GM18861 (cell line): ENCODE measurements around the gene ALG1L2.
"Not testable (repeated sequence)": the region's sequence is repeated elsewhere in the genome, so short reads cannot be mapped to it uniquely, and the experiment has no call there.

ENCODE experiments used
- ATAC-seq: cut with Tn5 transposase; IDR thresholded peaks from one replicate; pipeline ENCODE4 v1.9.1; 2021; ENCODE audit not compliant: unreplicated experiment

The ALG1L2 gene

GRCh38 chr3:130093741-130094391 is 12.2 kb downstream of the ALG1L2 start:
- ATAC-seq, result peak; percentile 46

GRCh38 chr3:130094491-130094941 is 12.9 kb downstream of the ALG1L2 start:
- ATAC-seq, result not testable (repeated sequence)

DNA sequence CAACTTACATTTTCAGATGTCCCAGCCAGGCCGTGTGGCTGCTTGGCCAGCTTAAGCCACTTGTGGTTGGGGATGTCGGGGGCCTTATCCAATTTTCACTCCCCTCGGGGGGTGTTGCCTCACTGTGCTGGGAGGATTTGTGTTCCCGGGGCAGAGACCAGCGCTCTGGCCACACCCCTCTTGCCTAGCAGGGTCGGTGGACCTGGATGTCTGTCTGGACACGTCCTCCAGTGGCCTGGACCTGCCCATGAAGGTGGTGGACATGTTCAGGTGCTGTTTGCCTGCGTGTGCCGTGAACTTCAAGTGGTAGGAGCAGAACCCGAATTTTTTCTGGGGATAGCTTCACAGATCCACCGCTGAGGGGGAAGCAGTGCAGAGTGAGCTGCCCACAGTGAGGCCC is 14.2 kb downstream of the ALG1L2 start:
- ATAC-seq, result not testable (repeated sequence)

DNA sequence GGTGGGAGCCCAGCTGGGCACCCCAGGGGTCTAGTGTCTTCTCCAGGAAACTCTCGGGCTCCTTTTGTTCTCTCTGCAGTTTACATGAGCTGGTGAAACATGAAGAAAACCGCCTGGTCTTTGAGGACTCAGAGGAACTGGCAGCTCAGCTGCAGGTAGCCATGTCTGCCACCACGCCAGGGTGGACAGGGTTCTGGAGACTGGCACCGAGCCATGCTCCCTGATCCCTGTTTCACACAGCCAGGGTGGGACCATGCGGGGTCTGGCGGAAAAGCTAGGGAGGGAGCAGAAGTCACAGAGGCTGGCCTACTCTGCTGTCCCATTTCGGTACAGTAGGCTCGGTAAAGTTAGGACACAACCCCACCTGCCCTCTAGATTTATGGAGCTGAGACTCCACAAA is 15.5 kb downstream of the ALG1L2 start:
- ATAC-seq, result not testable (repeated sequence)

GRCh38 chr3:130097690-130098638 is 16.3 kb downstream of the ALG1L2 start:
- ATAC-seq, result not testable (repeated sequence)

- ATAC-seq, result not testable (repeated sequence)
Observed at GRCh38 chr3:130098639-130099385, 17.2 kb downstream of the ALG1L2 start.

DNA sequence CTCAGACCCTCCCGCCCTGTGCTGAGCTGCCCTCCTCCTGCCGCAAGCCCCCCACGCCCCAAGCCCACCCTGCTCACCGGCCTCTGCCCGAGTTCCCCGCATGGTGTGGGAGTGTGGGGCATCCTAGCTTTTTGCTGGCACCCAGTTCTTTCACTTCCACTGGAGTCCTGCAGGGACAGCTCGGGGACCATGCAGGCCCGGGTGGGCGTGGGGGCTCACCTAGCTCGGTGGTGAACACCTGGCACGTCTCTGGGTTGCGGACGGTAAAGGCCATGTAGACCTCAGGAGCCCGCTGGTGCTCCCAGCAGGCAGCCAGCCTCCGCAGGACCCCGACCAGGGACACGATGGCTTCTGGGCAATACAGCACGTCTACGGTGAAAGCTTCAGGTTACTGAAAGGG is 20.9 kb downstream of the ALG1L2 start:
- not testable (repeated sequence) for ATAC-seq

GRCh38 chr3:130104191-130104590 is 22.6 kb downstream of the ALG1L2 start:
- ATAC-seq, result not testable (repeated sequence)

DNA sequence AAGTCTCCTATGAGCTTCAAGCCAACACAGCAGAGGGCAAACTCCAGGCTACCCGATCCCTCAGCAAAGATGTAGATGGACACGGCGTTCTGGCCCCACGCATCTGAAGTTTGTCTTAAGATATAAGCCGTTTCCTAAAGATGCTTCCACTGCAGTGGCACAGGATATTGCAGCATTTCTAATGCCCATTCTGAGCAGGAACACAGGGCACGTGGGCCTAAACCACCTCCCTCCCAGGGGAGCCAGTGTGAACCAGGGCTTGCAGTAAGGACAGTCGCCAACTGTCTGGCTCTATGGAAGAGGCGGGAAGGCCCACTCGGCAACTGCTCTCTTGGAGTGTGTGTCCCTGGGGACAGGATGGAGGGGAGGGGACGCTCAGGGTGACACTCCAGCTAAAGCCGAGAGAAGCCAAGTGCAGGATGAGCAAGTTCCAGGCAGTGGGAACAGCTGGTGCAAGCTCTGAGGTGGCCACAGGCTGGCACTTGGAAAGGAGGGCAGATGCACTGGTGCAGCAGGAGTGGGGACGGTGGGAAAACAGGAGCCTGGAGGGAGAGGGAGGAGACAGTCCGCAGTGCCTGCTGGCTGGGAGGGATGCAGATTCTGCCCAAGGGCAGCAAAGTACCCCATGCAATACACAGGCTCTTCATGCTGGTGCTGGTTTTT is 25.8 kb downstream of the ALG1L2 start:
- ATAC-seq, result not testable (repeated sequence)

DNA sequence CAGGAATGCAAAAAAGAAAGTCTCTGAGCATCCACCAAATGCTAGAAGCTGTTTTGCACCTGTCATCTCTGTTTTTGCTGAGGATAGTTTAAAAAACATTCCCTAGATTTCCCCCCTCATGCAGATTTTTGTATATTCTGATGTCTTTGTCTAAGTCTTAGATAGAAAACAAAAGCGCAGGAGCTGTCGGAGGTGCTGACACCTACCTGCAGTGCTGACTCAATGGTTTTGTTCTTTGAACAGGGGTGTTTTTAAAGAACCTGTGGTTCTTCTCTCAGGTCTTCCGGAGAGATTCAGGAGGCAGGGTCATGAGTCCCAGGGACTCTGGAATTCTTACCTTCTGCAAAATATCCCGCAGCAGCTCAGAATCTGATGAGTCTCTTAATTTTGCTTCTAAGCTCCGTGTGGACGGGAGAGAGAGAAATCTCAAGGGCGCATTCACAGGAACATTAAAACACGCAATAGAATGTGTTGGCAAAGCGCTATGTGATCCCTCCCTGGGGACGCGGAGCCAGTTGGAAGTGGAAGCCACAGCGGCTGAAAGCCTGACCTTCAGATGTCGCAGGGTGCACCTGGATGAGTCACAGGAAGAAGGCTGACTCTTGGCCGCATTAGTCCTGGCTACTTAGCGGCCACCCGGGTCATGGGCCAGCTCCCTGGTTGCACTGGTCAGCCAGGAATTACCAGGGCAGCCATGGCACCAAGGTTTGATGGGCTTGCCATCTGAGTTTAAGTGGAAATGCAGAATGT is 27.4 kb downstream of the ALG1L2 start:
- ATAC-seq, result not testable (repeated sequence)

DNA sequence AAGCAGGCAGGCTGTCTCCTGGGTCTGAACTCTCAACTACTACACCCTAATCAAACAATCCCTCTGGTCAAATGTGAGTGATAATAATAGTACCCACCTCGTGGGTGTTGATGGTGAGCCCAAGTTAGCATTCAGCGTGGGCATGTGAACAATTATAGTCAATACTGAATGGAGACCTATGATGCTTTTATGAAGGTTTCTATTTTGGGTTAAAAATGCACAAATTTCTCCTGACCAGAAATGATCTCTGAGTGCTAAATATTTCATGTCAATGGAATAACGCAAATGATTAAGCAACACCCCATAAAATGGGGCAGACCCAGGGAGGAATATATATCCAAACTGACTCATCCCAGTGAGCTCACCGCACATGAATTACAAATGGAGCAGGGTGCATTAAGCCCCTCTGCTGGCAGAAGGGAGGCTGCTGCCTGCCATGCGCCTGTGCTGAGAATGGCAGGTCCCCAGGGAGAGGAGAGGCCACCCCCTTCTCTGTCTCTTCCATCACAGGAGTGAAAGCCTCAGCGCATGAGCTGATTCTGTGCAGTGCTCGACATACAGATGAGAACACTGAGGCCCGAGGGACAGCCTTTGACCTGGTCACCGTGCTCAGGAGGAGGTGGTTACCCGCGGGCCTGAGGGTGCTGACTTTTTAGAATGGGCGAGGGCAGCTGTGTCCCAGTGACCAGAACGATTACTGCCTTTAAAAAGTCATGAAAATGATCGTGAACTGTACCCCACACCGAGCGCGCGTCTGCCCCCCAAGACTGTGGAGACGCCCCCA is 28.9 kb downstream of the ALG1L2 start:
- not testable (repeated sequence) for ATAC-seq

DNA sequence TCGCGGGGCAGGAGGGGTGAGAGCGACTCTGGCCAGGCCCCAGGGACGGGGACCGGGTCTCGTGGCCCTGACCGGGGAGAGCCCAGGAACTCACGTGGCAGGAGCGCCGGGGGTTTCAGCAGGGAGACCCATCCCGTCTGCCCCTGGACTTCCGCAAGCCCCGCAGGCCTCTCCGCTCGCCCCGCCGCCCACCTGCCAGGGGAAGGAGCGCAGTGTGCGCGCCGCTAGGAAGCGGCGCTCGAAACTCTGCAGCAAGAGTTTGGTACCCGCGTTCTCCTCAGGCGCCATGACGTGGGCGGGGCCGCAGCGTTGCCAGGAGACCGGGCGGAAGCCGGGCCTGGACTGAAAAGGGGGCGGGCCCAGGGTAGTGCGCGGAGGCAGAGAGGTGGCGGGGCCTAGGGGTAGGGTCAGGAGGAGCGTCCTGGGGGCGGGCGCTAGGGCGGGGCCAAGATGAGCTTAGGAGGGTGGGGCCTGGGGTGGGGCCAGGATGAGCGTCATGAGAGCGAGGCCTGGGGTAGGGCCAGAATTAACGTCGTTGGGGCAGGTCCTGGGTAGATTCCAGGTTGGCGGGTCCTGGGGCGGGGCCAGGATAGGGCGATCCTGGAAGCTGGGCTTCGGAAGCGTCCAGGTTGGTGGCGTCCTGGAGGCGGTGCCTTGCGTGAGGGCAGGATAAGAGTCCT is 29.7 kb downstream of the ALG1L2 start:
- ATAC-seq, result peak; percentile 95

DNA sequence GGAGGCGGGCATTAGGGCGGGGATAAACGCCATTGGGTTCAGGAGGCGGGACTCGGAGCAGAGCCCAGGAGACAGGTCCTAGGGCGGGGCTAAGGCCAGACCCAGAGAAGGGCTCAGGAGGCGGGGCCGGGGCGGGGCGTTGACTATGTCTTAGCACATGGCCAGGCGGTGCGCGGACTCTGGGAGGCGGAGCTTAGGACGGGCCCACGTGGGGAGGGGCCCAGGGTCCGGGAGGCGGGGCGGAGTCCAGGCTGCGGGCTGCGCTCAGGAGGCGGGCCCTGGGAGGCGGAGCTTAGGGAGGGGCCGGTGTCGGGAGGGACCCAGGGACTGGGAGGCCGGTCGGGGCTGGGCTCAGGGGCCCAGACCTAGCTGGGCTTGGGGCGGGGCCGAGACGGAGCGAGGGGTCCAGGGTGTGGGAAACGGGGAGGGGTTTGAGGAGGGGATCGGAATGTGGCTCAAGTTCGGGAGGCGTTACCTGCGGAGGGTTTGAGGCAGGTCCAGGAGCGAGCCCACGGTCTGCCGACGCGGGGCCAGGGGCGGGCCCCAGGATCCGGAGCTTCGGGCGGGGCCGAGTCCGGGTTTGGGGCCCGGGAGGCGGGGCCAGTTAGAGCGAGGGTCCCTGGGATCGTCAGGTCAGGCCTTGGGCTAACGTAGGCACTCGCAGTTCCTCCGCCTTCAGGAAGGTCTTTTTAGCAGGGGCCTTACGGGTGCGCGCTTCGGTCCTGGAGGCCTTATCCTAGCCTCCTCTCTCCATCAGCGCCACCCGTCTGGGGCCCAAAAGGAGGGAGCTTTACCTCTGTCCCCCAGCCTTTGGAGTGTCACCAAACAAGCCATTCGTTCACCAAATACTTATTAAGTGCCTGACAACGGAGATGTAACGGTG is 30.5 kb downstream of the ALG1L2 start:
- ATAC-seq, result peak; percentile 32

DNA sequence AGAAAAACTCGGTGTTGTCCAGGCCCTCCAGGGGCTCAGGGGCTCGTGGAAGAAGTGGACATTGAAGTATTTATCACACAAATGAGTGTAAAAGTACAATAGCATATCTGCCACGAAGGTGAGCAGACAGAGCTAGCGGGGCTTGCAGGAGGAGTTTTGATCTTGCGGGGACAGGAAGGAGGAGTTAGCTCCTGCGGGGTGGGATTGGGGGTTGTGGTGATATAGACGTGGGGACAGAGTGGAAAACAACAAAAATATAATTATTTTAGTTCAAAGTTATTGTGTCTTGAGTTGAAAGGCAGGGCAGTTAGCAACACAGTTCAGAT is 31.1 kb downstream of the ALG1L2 start:
- not testable (repeated sequence) for ATAC-seq

GRCh38 chr3:130115400-130115799 is 33.8 kb downstream of the ALG1L2 start:
- ATAC-seq, result not testable (repeated sequence)

GRCh38 chr3:130117933-130118332 is 36.3 kb downstream of the ALG1L2 start:
- no peak for ATAC-seq

DNA sequence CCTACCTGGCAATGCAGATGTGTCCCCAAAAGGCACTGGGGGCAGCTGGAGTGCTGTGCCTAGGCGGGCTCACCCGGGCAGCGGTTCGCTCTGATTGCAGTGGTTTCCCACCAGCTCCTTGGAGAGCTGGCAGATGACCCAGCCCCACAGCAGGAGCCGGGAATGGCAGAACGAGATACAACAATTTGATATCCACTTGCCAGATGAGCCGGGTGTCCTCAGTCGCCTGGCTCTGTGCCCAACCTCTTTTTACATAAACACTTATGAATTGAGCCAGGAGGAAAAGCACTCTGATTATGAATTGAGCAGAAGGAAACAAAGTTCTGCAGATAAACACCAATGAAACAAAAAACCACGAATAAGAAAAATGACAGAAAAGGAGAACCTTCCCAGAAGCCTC is 38.2 kb downstream of the ALG1L2 start:
- not testable (repeated sequence) for ATAC-seq

DNA sequence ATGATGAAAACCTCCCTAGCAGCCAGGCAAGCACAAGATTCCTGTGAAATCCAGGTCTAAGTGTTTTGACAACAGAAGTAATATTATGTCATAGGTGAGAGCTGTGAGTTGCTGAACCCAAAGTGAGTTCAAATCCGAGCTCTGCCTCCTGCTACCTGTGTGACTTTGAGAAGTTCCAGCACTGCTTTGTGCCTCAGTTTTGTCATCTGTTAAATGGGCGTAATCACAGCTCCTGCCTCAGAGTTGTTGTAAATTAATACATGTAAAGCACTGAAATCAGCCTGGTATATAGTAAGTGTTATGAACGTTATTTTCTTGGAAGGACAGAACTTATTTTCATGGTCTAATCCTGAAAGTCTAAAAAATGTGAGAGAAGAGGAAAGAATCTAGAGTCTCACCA is 38.7 kb downstream of the ALG1L2 start:
- ATAC-seq, result not testable (repeated sequence)
